Measurements from ENCODE around the gene KRT3. TPM values are rescaled to one million over a fixed set of nuclear protein-coding genes. Genes with fewer than 3 reads are reported as not detected.

The KRT3 gene
- total RNA-seq, 1 experiment from 2014 or later: not detected

DNA sequence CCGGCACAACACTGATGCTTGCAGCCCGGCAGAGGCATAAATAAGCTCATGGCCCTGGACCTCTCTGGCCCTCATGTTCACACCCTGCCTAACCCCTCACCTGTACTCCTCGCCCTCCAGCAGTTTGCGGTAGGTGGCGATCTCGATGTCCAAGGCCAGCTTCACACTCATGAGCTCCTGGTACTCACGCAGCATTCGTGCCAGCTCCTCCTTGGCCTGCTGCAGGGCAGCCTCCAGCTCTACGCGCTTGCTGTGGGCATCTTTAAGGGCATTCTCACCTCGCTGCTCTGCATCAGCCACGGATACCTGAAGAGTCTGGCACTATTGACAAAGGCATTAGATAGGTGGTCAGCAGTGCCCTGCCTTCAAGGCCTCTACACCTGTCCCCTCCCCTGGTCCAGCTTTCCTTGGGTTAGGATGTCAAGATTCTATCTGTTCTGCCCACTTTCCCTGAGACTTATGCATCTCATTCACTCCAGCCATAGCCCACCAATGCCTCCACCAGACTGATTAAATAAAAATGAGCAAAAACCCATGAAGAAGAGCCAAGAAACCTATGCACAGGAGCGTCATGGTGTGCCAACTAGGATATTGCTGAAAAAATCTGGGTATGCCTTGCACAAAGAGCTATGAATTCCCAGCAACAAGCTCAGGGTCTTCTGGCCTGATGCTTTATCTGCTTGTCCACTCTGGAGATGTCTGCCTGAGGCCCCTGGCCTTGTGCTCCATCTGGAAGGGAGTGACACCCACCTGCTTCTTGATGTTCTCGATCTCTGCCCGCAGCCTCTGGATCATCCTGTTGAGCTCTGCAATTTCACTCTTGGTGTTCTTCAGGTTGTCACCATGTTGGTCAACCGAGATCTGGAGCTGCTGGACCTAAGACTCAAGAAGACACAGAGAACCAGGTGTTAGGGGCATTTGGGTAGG, 11.9 kb upstream of the KRT3 start:
- Histone ChIP-seq H3K27ac (ENCODE audit: low read depth, low read length, poor library complexity, severe bottlenecking) (no peak overlapping the region), H3K4me1 (ENCODE audit: insufficient read depth, low read length, poor library complexity, severe bottlenecking) (peaks cover 19% of the 10 kb centered on the region), H3K27me3 (replicated peaks; ENCODE audit: insufficient read depth, low read depth, low read length, poor library complexity) (no peaks in the 10 kb centered on the region), H3K4me3 (ENCODE audit: low read depth, low read length, poor library complexity, severe bottlenecking) (no peak overlapping the region), H3K9me3 (ENCODE audit: low read depth, low read length, poor library complexity, severe bottlenecking) (no peaks in the 10 kb centered on the region), H3K36me3 (ENCODE audit: insufficient read depth, low read length, poor library complexity, severe bottlenecking) (no peaks in the 10 kb centered on the region)
- intact Hi-C loops (cut with micrococcal nuclease; ENCODE audit: unreplicated experiment): no loop called here
- TF ChIP-seq, protein P1, sequence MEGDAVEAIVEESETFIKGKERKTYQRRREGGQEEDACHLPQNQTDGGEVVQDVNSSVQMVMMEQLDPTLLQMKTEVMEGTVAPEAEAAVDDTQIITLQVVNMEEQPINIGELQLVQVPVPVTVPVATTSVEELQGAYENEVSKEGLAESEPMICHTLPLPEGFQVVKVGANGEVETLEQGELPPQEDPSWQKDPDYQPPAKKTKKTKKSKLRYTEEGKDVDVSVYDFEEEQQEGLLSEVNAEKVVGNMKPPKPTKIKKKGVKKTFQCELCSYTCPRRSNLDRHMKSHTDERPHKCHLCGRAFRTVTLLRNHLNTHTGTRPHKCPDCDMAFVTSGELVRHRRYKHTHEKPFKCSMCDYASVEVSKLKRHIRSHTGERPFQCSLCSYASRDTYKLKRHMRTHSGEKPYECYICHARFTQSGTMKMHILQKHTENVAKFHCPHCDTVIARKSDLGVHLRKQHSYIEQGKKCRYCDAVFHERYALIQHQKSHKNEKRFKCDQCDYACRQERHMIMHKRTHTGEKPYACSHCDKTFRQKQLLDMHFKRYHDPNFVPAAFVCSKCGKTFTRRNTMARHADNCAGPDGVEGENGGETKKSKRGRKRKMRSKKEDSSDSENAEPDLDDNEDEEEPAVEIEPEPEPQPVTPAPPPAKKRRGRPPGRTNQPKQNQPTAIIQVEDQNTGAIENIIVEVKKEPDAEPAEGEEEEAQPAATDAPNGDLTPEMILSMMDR (conservative IDR thresholded peaks at IDR 0.05; ENCODE audit: low read depth, low read length): no peak
- no peak for TF ChIP-seq EZH2 (IDR thresholded peaks at IDR 0.05; ENCODE audit: borderline replicate concordance, low read depth, low read length, poor library complexity, severe bottlenecking)
- no TSS peak for BruUV-seq (replicated peaks)
- CTCF ChIA-PET: no interaction called here
- POLR2A ChIA-PET (ENCODE audit: low non-redundant PET): no interaction called here
- no peak for DNase-seq (ENCODE audit: low spot score)

GRCh38 chr12:52806821-52807543, 11.1 kb upstream of the KRT3 start:
- DNase-seq (ENCODE audit: low spot score): no peak
- Histone ChIP-seq H3K4me3 (ENCODE audit: low read depth, low read length, poor library complexity, severe bottlenecking) (no peak overlapping the region), H3K9me3 (ENCODE audit: low read depth, low read length, poor library complexity, severe bottlenecking) (no peaks in the 10 kb centered on the region), H3K4me1 (ENCODE audit: insufficient read depth, low read length, poor library complexity, severe bottlenecking) (peaks cover 19% of the 10 kb centered on the region), H3K27ac (ENCODE audit: low read depth, low read length, poor library complexity, severe bottlenecking) (no peak overlapping the region), H3K27me3 (replicated peaks; ENCODE audit: insufficient read depth, low read depth, low read length, poor library complexity) (no peaks in the 10 kb centered on the region), H3K36me3 (ENCODE audit: insufficient read depth, low read length, poor library complexity, severe bottlenecking) (no peaks in the 10 kb centered on the region)
- ChIA-PET POLR2A (ENCODE audit: low non-redundant PET) (no interaction called here), CTCF (no interaction called here)
- intact Hi-C loops (cut with micrococcal nuclease; ENCODE audit: unreplicated experiment): no loop called here
- TF ChIP-seq EZH2 (IDR thresholded peaks at IDR 0.05; ENCODE audit: borderline replicate concordance, low read depth, low read length, poor library complexity, severe bottlenecking): no peak
- TF ChIP-seq, protein P1 (conservative IDR thresholded peaks at IDR 0.05; ENCODE audit: low read depth, low read length): no peak
- no TSS peak for BruUV-seq (replicated peaks)

GRCh38 chr12:52806169-52806811, 10.4 kb upstream of the KRT3 start:
- H3K27me3 ChIP-seq (replicated peaks; ENCODE audit: insufficient read depth, low read depth, low read length, poor library complexity): no peaks in the 10 kb centered on the region
- H3K9me3 ChIP-seq (ENCODE audit: low read depth, low read length, poor library complexity, severe bottlenecking): no peaks in the 10 kb centered on the region
- no peaks in the 10 kb centered on the region for H3K36me3 ChIP-seq (ENCODE audit: insufficient read depth, low read length, poor library complexity, severe bottlenecking)
- peaks cover 19% of the 10 kb centered on the region for H3K4me1 ChIP-seq (ENCODE audit: insufficient read depth, low read length, poor library complexity, severe bottlenecking)
- no TSS peak for BruUV-seq (replicated peaks)
- no peak overlapping the region for H3K27ac ChIP-seq (ENCODE audit: low read depth, low read length, poor library complexity, severe bottlenecking)
- ChIA-PET POLR2A (ENCODE audit: low non-redundant PET) (no interaction called here), CTCF (interaction anchor here (0.8 kb wide), 1 partner anchor 64 kb away, joined by 3 read pairs; no protein-coding TSS in a partner anchor)
- DNase-seq (ENCODE audit: low spot score): no peak
- TF ChIP-seq, protein P1 (conservative IDR thresholded peaks at IDR 0.05; ENCODE audit: low read depth, low read length): no peak
- intact Hi-C loops (cut with micrococcal nuclease; ENCODE audit: unreplicated experiment): no loop called here
- H3K4me3 ChIP-seq (ENCODE audit: low read depth, low read length, poor library complexity, severe bottlenecking): no peak overlapping the region
